ENCODE data around the gene FARSA.
"Not testable (repeated sequence)": the region's sequence is repeated elsewhere in the genome, so short reads cannot be mapped to it uniquely, and the experiment has no call there.

FARSA gene

DNA sequence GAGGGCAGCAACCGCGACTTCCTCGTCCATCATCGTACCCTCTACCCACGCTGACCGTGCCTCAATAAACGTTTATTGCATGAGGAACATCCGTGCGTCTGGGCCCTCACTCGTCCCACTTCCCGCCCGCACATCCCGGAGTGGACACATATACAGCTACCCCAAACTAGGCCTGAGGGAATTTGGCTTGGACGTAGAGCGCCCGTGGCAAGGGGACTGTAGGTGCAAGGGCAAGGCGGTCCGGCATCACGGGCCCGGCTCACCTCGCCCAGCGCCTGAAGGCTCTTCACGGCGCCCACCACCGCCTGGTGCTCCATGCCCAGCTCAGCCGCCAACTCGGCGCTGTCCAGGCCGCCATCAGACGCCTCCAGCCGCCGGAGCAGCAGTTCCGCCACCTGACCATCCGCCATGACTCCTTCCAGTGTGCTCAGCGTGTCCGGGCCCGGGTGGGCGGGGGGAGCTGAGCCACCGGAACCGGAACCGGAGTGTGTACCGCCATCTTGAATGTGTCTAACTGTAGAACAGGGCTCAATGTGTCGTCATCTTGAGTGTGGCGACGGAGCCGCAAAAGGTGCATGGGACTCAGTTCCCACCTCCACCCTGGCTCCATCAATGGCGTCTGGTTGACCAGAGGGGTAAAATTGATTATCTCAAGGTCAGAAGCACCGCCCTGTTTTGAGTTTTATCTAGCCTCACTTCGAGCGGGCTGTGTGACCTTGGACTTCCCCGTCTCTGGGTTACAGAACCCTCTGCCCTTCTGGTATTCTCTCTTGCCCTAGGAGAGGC is at the start of gene FARSA:
Gene FARSA, minus strand, starts transcription at position 425 of the 786 bp plus-strand sequence. Its CDS starts 15 bp downstream, at position 410.
- DNase-seq: peak; percentile 87

DNA sequence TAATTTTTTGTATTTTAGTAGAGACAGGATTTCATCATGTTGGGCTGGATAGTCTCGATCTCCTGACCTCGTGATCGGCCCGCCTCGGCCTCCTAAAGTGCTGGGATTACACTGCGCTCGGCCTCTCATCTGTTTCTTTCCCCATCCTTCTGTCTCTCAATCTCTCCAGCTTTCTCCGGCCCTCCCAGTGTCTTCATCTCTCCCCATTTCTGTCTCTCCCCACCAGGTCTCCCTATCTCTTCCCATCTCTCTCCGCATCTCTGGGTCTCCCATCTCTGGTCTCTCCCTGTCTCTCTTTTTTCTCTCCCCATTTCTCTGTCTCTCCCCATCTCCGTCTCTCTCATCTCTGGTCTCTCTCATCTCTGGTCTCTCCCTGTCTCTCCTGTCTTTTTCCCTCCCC is 49.6 kb upstream of the FARSA start:
- DNase-seq: no peak

DNA sequence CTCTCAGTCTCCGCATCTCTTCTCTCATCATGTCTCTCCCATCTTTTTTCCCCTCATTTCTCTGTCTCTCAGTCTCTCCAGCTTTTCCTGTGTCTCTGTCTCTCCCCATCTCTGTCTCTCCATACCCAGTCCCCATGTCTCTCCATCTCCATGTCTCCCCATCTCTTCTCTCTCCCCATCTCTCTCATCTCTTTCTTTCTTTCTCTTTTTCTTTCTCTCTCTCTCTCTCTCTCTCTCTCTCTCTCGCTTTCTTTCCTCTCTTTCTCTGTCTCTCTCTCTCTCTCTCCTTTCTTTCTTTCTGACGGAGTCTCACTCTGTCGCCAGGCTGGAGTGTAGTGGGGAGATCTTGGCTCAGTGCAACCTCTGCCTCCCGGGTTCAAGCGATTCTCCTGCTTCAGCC is 49.1 kb upstream of the FARSA start:
- DNase-seq: no peak

DNA sequence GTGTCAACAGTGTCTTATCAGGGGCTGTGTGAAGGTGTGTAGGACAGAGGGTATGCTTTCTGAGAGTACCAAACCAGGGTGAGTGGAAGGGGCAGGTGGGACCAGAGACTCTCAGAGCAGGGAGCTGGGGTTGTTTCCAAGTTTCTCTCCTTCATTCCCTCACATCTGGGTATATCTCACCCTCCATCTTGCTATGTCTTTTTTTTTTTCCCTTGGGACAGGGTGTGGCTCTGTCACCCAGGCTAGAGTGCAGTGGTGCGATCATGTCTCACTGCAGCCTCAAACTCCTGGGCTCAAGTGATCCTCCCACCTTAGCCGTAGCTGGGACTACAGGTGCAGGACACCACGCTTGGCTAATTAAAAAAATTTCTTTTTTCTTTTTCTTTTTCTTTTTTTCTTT is 46.5 kb upstream of the FARSA start:
- no peak for DNase-seq

DNA sequence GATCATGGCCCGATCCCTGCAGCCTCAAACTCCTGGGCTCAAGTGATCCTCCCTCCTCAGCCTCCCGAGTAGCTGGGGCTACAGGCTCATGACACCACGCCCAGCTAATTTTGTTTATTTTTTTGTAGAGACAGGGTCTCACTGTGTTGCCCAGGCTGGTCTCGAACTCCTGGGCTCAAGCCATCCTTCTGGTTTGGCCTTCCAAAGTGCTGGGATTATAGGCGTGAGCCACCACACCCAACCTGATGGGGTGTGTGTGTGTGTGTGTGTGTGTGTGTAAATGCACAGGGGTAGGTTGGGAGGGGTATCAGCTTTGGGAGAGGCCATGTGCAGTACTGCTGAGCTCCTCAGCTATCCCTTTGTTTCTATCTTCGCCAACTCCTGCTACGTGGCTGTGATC is 42.6 kb upstream of the FARSA start:
- DNase-seq: not testable (repeated sequence)

DNA sequence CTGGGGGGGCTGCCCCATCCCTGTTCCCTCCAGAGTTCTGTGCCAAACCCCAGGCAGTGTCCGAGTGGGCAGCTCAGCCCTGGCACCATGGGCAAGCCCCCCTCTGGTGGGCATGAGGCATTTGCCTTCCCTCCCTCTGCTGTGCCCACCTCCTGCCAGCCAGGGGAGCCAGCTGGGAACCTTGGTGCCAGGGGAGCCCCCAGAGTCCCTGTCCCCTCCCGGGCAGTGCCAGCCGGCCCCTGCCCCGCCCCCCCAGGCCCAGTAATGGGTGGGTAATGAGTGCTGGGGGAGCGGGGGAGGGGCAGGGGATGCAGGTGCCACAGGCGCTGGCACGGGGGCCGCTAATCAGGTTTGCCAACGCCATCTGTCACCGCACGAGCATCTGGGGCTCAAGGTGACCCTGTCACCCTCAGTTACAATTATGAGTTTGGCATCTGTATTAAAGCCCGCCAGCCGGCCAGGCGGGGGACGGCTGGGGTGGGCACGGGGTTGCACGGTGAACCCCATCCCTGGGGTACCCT is 41.8 kb upstream of the FARSA start:
- DNase-seq: no peak

DNA sequence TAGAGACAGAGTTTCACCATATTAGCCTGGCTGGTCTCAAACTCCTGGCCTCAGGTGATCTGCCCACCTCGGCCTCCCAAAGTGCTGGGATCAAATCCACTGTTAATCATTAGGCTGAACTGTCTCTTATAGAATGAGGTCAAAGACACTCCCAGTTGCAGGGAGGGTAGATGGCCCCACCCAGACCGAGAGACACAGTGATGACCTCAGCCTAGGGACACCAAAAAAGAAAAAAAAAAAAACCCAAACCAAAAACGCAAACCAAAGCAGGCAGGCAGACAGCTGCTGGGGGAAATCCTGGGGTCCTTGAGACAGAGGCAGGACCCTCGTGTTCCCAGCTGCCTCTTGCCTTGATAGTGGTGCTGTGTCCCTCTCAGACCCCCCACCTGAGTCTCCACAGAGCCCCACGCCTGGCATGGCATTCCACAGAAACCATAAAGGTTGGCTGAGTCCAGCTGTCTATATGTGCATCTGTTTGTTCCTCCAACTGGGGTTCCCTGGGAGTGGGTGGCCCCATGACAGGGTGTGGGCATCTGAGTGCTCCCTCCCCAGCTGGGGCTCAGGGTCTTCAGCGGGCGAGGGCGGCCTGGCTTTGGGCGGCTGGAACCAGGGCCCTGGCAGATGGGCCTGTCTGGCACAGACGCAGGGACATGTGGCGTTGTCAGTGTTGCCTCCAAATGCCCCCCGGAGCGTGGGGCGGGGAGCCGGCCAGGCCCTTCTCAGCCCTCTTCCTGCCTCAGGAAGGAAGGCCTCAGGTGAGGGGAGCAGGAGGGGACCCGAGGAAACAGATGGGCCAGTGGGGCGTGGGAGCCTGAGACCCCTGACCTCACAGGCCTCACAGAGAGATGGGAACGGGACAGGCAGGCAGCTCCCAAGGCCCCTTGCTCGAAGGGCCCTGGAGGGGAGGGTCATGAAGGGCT is 41.0 kb upstream of the FARSA start:
- no peak for DNase-seq

DNA sequence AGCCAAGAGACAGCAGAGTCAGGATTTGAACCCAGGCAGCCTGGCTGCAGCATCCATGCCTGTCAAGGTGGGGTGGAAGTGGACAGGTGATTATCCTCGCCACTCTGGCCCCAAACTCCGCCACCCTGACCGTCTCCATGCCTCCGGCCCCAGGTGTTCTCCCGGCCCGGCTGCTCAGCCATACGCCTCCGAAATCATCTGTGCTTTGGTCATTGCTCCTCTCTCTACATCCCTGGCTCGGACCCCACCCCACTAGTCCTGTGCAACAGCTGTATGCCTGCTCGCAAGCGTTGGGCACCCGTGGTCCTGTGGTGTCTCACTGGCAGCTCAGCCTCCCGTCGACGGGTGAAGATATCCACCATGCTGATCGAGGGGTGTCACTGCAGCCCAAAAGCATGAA is 39.7 kb upstream of the FARSA start:
- no peak for DNase-seq

DNA sequence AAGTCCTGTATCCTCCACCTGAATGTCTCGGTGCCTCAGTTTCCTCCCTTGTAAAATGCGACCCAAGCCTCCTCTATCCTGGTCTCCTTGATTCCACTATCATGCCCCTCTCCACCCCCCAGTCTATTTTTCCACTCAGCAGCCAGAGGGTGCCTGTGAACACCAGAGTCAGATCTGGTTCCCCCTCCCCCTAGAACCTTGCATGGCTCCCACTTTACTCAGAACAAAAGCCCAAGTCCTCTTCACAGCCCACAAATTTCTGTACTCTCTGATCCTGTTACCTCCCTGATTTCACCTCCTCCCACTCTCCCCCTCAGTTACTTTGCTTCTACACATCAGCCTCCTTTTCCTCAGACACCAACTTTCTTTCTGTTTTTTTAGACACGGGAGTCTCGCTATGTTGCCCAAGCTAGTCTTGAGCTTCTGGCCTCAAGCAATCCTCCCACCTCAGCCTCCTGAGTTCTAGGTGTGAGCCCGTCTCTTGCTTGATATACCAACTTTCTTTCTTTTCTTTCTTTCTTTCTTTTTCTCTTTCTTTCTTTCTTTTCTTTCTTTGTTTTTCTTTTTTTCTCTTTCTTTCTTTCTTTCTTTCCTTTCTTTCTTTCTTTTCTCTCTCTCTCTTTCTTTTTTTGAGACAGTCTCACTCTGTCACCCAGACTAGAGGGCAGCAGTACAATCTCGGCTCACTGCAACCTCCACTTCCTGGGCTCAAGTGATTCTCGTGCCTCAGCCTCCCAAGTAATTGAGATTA is 36.7 kb upstream of the FARSA start:
- DNase-seq: no peak

DNA sequence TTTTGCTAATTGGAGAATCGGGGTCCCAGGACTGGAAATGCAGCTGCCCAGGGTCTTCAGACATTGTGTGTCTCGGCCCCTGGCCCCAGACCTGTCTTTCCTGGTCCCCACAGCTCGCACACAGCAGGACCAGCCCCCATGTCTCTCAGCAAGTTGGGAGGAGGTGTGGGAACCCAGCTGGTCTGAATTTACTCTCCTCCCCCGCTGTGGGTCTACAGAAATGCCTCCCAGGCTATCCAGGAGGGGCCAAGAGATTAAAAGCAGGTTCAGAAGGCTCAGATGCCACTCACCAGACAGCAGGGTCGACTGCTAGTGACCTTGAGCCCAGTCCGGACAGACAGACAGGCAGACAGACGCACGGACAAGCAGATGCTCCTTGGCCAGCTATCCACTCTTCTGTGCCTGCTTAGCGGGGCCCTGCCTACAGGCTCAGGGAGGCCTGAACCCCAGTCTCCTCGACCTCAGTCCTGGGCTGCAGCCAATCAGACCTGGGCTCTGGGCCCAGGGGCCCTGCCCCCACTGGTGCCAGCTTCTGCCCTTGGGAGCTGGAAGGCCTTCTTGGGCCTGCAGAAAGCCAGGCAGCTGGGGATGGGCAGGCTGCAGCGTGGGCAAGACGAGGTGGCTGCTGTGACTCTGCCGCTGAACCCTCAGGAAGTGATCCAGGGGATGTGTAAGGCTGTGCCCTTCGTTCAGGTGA is 35.9 kb upstream of the FARSA start, which contains the start of gene DAND5:
Gene DAND5, plus strand, starts transcription at position 285 of the 697 bp plus-strand sequence. Its CDS starts 85 bp downstream, at position 370.
- DNase-seq: no peak

DNA sequence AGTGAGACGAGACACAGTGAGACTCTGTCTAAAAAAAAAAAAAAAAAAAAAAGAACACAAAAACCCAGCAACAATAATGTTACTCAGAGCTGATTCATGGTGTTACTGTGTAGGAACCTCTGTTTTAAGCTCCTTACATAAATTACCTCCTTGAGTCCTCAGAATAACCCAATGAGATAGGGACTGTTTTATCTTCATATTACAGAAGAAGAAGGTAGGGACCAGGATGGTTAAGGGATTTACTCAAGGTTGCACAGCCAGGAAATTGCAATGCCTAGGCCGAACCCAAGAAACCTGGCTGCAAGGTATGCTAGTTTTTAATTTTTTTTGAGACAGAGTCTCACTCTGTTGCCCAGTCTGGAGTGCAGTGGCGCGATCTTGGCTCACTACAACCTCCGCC is 34.4 kb upstream of the FARSA start:
- DNase-seq: no peak

DNA sequence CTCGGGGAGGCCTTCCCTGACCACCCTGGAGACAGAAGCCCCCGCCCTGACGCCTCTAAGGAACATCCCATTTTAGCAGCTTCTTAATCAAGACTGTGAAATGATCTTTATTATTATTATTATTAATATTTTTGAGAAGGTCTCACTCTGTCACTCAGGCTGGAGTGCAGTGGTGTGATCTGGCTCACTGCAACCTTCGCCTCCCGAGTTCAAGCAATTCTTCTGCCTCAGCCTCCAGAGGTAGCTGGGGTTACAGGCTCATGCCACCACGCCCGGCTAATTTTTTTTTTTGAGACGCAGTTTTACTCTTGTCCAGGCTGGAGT is 32.3 kb upstream of the FARSA start:
- no peak for DNase-seq

DNA sequence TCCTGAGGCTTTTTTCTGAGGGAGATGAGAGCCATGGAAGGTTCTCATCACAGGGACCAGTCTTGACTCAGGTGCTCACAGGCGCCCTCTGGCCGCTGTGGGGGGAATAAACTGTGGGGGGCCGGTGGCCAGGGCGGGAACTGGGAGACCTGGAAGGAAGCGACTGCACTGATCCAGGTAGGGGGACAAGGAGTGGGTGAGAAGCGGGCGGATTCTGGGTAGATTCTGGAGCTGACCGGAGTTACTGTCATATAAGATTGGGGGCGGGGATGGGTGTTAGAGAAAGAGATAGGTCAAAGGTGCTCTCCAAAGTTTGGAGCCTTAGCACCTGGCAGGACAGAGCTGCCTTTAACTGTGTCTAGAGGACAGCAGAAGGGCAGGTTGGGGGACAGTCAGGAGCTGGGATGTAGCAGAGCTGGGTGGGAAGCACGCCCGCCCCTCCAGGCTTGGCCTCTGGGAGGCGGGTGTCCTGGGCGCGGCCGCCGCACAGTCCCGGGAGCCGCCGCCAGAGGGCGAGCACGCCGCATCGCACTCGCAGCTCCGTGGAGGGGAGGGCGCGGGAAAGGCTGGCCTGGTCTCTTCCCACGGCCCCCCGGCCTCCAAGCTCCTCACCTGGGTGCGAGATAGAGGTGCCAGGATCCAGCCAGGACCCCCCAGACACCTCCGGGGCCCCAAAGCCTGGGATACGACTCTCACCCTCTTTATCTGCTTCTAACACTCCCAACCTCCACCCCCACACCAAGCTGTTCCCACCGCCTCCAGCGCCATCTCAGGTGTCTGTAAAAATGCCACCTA is 31.7 kb upstream of the FARSA start:
- peak; percentile 75 to 82 for DNase-seq

DNA sequence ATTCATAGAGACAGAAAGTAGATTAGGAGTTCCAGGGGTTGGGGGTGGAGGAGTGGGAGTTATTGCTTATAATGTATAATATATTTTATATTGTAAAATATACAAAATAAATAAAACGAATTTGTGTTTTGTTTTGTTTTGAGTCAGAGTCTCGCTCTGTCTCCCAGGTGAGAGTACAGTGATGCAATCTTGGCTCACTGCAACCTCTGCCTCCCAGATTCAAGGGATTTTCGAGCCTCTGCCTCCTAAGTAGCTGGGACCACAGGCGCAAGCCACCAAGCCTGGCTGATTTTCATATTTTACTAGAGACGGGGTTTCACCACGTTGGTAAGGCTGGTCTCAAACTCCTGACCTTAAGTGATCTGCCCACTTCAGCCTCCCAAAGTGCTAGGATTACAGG is 26.0 kb upstream of the FARSA start:
- DNase-seq: no peak

DNA sequence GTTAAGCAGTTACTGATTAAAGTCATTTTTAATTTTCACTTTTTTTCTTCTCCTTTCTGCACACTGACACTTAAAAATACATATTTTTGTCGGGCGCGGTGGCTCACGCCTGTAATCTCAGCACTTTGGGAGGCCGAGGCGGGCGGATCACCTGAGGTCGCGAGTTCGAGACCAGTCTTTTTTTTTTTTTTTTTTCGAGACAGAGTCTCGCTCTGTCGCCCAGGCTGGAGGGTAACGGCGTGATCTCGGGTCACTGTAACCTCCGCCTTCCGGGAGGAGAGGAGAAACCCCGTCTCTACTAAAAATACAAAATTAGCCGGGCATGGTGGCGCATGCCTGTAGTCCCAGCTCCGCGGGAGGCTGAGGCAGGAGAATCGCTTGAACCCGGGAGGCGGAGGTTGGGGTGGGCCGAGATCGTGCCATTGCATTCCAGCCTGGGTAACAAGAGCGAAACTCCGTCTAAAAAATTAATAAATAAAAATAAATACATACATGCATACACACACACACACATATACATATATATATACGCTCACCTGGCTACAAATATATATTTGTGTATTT is 24.0 kb upstream of the FARSA start:
- not testable (repeated sequence) for DNase-seq

DNA sequence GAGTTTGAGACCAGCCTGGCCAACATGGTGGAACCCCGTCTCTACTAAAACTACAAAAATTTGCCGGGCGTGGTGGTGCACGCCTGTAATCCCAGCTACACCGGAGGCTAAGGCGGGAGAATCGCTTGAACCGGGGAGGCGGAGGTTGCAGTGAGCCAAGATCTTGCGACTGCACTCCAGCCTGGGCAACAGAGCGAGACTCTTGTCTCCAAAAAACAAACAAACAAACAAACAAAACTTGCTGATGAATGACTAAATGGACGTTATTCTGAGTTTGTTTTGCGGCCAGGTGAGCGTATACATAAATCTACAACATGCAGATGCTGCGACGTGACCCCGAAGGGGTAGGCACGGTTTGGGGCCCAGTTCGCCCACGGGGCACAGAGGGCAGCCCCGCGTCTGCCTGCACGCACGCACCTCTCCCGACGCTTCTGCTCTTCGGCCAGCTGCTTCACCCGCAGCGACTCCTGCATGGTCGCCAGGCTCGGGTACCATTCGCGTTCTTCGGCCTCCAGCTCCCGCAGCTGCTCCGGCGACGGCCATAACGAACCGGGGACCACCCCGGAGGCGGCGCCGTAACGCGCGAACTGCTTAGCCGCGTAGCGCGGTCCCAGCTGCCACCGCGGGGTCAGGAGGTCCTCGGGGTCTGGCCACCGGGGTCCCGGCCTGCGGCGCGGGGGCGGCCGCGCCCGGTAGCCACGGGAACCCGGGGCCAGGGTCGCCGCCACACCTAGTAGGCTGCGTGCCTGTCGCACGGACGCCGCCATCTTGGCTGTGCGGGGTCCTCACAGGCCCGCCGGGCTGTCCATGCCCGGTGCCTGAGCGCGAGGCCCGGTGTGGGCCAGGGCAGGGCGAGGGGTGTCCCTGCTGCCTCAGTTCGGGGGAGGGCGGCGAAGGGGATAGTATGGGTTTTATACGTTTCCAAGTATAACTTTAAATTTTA is 23.2 kb upstream of the FARSA start, which contains the start of gene GADD45GIP1:
Gene GADD45GIP1, minus strand, starts transcription at position 778 of the 943 bp plus-strand sequence. Its CDS starts 11 bp downstream, at position 767.
- peak; percentile 82 to 86 for DNase-seq

DNA sequence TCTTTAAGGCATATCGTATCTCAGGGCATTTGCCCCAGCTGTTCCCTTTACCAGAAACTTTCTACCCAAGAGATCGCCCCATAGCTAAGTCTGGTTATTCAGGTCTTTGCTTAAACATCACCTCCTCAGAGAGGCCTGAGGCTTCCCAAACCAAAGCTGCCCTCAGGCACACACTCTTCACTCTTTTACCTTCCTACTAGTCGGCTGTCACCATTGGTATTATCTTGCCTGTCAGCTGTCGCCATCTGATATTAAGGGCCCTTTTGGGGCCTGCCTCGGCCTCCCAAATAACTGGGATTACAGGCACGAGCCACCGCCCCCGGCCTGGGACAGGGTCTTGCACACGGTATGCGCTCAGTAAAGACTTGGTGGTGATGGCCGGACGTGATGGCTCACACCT is 22.5 kb upstream of the FARSA start:
- DNase-seq: no peak

DNA sequence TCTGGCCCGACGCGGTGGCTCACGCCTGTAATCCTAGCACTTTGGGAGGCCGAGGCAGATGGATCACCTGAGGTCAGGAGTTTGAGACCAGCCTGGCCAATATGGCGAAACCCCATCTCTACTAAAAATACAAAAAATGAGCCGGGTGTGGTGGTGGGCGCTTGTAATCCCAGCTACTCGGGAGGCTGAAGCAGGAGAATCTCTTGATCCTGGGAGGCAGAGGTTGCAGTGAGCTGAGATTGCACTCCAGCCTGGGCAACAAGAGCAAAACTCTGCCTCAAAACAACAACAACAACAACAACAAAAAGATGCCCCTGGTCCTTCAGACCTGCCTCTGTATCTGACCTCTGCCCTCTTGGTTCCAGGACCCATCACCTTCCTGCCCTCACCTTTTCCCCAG is 22.1 kb upstream of the FARSA start:
- DNase-seq: not testable (repeated sequence)

DNA sequence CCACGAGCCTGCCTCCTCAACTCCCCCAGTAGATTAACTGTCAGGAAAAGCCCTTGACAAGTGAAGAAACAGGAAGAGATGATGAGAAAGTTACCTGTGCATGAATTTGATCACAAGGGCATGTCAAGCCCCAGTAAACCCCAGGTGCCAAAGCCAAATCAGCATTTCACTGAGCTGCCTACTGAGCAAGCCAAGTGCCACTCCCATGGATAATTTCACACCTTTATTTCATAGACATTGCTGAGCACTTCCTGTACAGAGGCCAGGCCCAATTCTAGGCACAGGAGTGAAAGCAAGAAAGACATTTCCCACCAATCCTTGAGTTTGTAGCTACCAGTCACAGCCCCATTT is 21.1 kb upstream of the FARSA start:
- DNase-seq: no peak

All from stimulated activated CD4-positive, alpha-beta T cell treated with anti-CD3 and anti-CD28 coated beads, Interleukin-4, amount 100 ng/mL, for 4 hours (primary cell).